ENCODE measurements around the gene OR52E6. TPM values are rescaled to one million over a fixed set of nuclear protein-coding genes. Genes with fewer than 3 reads are reported as not detected.

Gene OR52E6
- total RNA-seq, 1 experiment from 2014 or later = not detected

DNA sequence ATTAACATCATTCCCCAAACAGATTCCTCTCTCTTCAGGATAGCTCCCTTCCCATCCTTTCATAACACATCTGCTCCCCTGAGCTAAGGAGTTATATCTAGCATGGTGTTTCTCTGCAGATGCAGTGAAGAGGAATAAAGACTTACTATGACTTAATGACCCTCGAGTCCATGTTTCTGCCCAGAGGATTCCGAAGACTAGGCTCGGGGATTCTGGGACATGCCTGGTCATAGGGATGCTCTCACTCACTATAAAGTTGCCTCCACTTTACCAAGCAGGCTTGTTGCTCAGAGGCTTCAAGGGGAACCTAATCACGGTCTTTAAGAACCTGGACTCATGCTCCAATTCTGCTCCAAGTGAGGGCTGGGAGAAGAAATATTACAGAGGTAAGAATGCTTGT lies 38.6 kb upstream of the OR52E6 start, which contains the start of gene OR52E4:
OR52E4 (plus strand) TSS at position 301 of the 400 bp plus-strand sequence. CDS start 3,664 bp downstream, outside the sequence.
- CTCF ChIA-PET = no interaction called here
- H3K4me3 Mint-ChIP-seq = no peak within 1 kb of the TSS

More for the DNA sequence above, 38.6 kb upstream of the OR52E6 start, which contains the start of gene OR52E4:
- TF ChIP-seq ZNF423 (CRISPR knock-in tag; IDR thresholded peaks at IDR 0.05) (no peak), AR (CRISPR knock-in tag; IDR thresholded peaks at IDR 0.05) (no peak), ATF3 (CRISPR knock-in tag; conservative IDR thresholded peaks at IDR 0.05) (no peak), ZNF396 (CRISPR knock-in tag; IDR thresholded peaks at IDR 0.05; ENCODE audit: borderline replicate concordance) (no peak), MYBL2 (CRISPR knock-in tag; IDR thresholded peaks at IDR 0.05) (no peak), CREM (CRISPR knock-in tag; IDR thresholded peaks at IDR 0.05) (no peak), CREB1 (CRISPR knock-in tag; IDR thresholded peaks at IDR 0.05) (no peak), TCF7 (CRISPR knock-in tag; IDR thresholded peaks at IDR 0.05; ENCODE audit: low read depth) (no peak), SMAD3 (CRISPR knock-in tag; IDR thresholded peaks at IDR 0.05; ENCODE audit: borderline replicate concordance) (no peak), NR3C1 (CRISPR knock-in tag; conservative IDR thresholded peaks at IDR 0.05; ENCODE audit: low read depth) (no peak), USF1 (CRISPR knock-in tag; IDR thresholded peaks at IDR 0.05) (no peak), KAT7 (CRISPR knock-in tag; IDR thresholded peaks at IDR 0.05; ENCODE audit: borderline replicate concordance) (no peak), ZNF138 (CRISPR knock-in tag; conservative IDR thresholded peaks at IDR 0.05) (no peak), GTF2I (CRISPR knock-in tag; conservative IDR thresholded peaks at IDR 0.05) (no peak), STAT6 (CRISPR knock-in tag; conservative IDR thresholded peaks at IDR 0.05; ENCODE audit: low read depth) (no peak), ZSCAN18 (CRISPR knock-in tag; IDR thresholded peaks at IDR 0.05) (no peak), NR1H2 (CRISPR knock-in tag; IDR thresholded peaks at IDR 0.05) (no peak)
- TF ChIP-seq, protein P1, sequence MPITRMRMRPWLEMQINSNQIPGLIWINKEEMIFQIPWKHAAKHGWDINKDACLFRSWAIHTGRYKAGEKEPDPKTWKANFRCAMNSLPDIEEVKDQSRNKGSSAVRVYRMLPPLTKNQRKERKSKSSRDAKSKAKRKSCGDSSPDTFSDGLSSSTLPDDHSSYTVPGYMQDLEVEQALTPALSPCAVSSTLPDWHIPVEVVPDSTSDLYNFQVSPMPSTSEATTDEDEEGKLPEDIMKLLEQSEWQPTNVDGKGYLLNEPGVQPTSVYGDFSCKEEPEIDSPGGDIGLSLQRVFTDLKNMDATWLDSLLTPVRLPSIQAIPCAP (CRISPR knock-in tag; IDR thresholded peaks at IDR 0.05) = no peak
- TF ChIP-seq, protein P2, sequence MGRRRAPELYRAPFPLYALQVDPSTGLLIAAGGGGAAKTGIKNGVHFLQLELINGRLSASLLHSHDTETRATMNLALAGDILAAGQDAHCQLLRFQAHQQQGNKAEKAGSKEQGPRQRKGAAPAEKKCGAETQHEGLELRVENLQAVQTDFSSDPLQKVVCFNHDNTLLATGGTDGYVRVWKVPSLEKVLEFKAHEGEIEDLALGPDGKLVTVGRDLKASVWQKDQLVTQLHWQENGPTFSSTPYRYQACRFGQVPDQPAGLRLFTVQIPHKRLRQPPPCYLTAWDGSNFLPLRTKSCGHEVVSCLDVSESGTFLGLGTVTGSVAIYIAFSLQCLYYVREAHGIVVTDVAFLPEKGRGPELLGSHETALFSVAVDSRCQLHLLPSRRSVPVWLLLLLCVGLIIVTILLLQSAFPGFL (CRISPR knock-in tag; IDR thresholded peaks at IDR 0.05; ENCODE audit: borderline replicate concordance) = no peak
- POLR2A ChIA-PET = no interaction called here
- no peaks in the 10 kb centered on the region for H3K9me3 Mint-ChIP-seq
- no peaks in the 10 kb centered on the region for H3K4me1 Mint-ChIP-seq
- H3K27ac Mint-ChIP-seq = no peak within 1 kb of the TSS
- H3K27me3 Mint-ChIP-seq (ENCODE audit: low read depth) = no peaks in the 10 kb centered on the region; the same call in 1 of the 2 replicates
- ATAC-seq (no peak), DNase-seq (ENCODE audit: low spot score) (no peak)
- H3K36me3 Mint-ChIP-seq = no peaks in the 10 kb centered on the region

Data from WTC11 (cell line).